ENCODE data around the gene LATS2. TPM values are rescaled to one million over a fixed set of nuclear protein-coding genes. Genes with fewer than 3 reads are reported as not detected.

Gene LATS2
- total RNA-seq, 1 donor from 2014 or later = 104 TPM

GRCh38 chr13:21001471-21001870, 59.9 kb downstream of the LATS2 start:
- Mint-ChIP-seq H3K36me3 (ENCODE audit: low read depth) (peaks cover 6% of the 10 kb centered on the region), H3K4me3 (ENCODE audit: unreplicated experiment) (no peak overlapping the region), H3K4me1 (ENCODE audit: low read depth) (peaks cover 46% of the 10 kb centered on the region), H3K9me3 (ENCODE audit: low read depth) (peaks cover 4% of the 10 kb centered on the region), H3K27ac (ENCODE audit: unreplicated experiment) (no peak overlapping the region), H3K27me3 (ENCODE audit: low read depth) (no peaks in the 10 kb centered on the region)
- DNase-seq (ENCODE audit: low spot score) = no peak
- no peak for TF ChIP-seq CTCF (IDR thresholded peaks at IDR 0.05)

- peaks cover 4% of the 10 kb centered on the region for H3K9me3 Mint-ChIP-seq (ENCODE audit: low read depth)
- H3K4me1 Mint-ChIP-seq (ENCODE audit: low read depth) = peaks cover 47% of the 10 kb centered on the region
- H3K36me3 Mint-ChIP-seq (ENCODE audit: low read depth) = peaks cover 6% of the 10 kb centered on the region
- no peak for DNase-seq (ENCODE audit: low spot score)
- no peak overlapping the region for H3K27ac Mint-ChIP-seq (ENCODE audit: unreplicated experiment)
- H3K27me3 Mint-ChIP-seq (ENCODE audit: low read depth) = no peaks in the 10 kb centered on the region
- H3K4me3 Mint-ChIP-seq (ENCODE audit: unreplicated experiment) = no peak overlapping the region
- no peak for TF ChIP-seq CTCF (IDR thresholded peaks at IDR 0.05)
Observed at GRCh38 chr13:21000647-21001046, 60.7 kb downstream of the LATS2 start.

- Mint-ChIP-seq H3K27ac (ENCODE audit: unreplicated experiment) (peak overlapping the region; percentile 96), H3K27me3 (ENCODE audit: low read depth) (no peaks in the 10 kb centered on the region), H3K36me3 (ENCODE audit: low read depth) (peaks cover 6% of the 10 kb centered on the region), H3K9me3 (ENCODE audit: low read depth) (peaks cover 4% of the 10 kb centered on the region), H3K4me3 (ENCODE audit: unreplicated experiment) (no peak overlapping the region), H3K4me1 (ENCODE audit: low read depth) (peaks cover 43% of the 10 kb centered on the region)
- no peak for TF ChIP-seq CTCF (IDR thresholded peaks at IDR 0.05)
- DNase-seq (ENCODE audit: low spot score) = peak; percentile 91
Observed at GRCh38 chr13:20998649-20999415, 62.6 kb downstream of the LATS2 start.

GRCh38 chr13:20997301-20998161, 63.9 kb downstream of the LATS2 start:
- Mint-ChIP-seq H3K36me3 (ENCODE audit: low read depth) (peaks cover 8% of the 10 kb centered on the region), H3K27me3 (ENCODE audit: low read depth) (no peaks in the 10 kb centered on the region), H3K9me3 (ENCODE audit: low read depth) (peaks cover 4% of the 10 kb centered on the region), H3K27ac (ENCODE audit: unreplicated experiment) (peak overlapping the region; percentile 96), H3K4me1 (ENCODE audit: low read depth) (peaks cover 52% of the 10 kb centered on the region), H3K4me3 (ENCODE audit: unreplicated experiment) (peak overlapping the region; percentile 53)
- TF ChIP-seq CTCF (IDR thresholded peaks at IDR 0.05) = no peak
- peak; percentile 36 for DNase-seq (ENCODE audit: low spot score)

- Mint-ChIP-seq H3K36me3 (ENCODE audit: low read depth) (peaks cover 24% of the 10 kb centered on the region), H3K4me3 (ENCODE audit: unreplicated experiment) (no peak overlapping the region), H3K27ac (ENCODE audit: unreplicated experiment) (peak overlapping the region; percentile 22), H3K9me3 (ENCODE audit: low read depth) (no peaks in the 10 kb centered on the region), H3K4me1 (ENCODE audit: low read depth) (peaks cover 63% of the 10 kb centered on the region), H3K27me3 (ENCODE audit: low read depth) (no peaks in the 10 kb centered on the region)
- TF ChIP-seq CTCF (IDR thresholded peaks at IDR 0.05) = no peak
- DNase-seq (ENCODE audit: low spot score) = peak; percentile 15
Observed at GRCh38 chr13:20995245-20995838, 66.0 kb downstream of the LATS2 start.

All from chondrocyte (in vitro differentiated cells).